H9 (cell line): Measurements from ENCODE around the gene DOCK11. TPM values are rescaled to one million over a fixed set of nuclear protein-coding genes. Genes with fewer than 3 reads are reported as not detected.

Source experiments
- DNase-seq: peaks from one replicate; pipeline ENCODE4 v3.0.0-alpha.2; 2017
- H2AFZ ChIP-seq: one replicate; pipeline ENCODE4 v1.6.1; 2013; ENCODE audit warnings: mild to moderate bottlenecking, low read length, control low read depth, moderate library complexity
- H2AK5ac ChIP-seq: 2 replicates; pipeline ENCODE4 v1.6.1; 2013; ENCODE audit warnings: low read length, control low read depth, mixed read lengths; ENCODE audit not compliant: insufficient read length
- H2BK120ac ChIP-seq: one replicate; pipeline ENCODE4 v1.6.1; 2013; ENCODE audit warnings: low read depth, mild to moderate bottlenecking, low read length, control low read depth, inconsistent platforms; ENCODE audit not compliant: poor library complexity, severe bottlenecking
- H2BK12ac ChIP-seq: 2 replicates; pipeline ENCODE4 v1.6.1; 2013; ENCODE audit warnings: low read length, control low read depth, mixed read lengths, low read depth; ENCODE audit not compliant: insufficient read length
- H2BK15ac ChIP-seq: 2 replicates; pipeline ENCODE4 v1.6.1; 2013; ENCODE audit warnings: low read depth, low read length, control low read depth
- H2BK20ac ChIP-seq: one replicate; pipeline ENCODE4 v1.6.1; 2013; ENCODE audit warnings: low read depth, mild to moderate bottlenecking, low read length, control low read depth, inconsistent platforms; ENCODE audit not compliant: poor library complexity, severe bottlenecking
- H2BK5ac ChIP-seq: 2 replicates; pipeline ENCODE4 v1.6.1; 2013; ENCODE audit warnings: low read length, control low read depth, mixed read lengths; ENCODE audit not compliant: insufficient read length
- H3K14ac ChIP-seq: 2 replicates; pipeline ENCODE4 v1.6.1; 2013; ENCODE audit warnings: low read length, control low read depth; ENCODE audit not compliant: insufficient read depth
- H3K18ac ChIP-seq: 2 replicates; pipeline ENCODE4 v1.6.1; 2013; ENCODE audit warnings: low read depth, mild to moderate bottlenecking, mixed read lengths, low read length, control low read depth; ENCODE audit not compliant: insufficient read length
- H3K23ac ChIP-seq: 2 replicates; pipeline ENCODE4 v1.6.1; 2013; ENCODE audit warnings: low read length, control low read depth, mixed read lengths, low read depth; ENCODE audit not compliant: insufficient read length
- H3K23me2 ChIP-seq: 2 replicates; pipeline ENCODE4 v1.6.1; 2013; ENCODE audit warnings: low read depth, mild to moderate bottlenecking, mixed read lengths, low read length, control low read depth; ENCODE audit not compliant: insufficient read length, poor library complexity, severe bottlenecking
- H3K27ac ChIP-seq: 2 replicates; pipeline ENCODE4 v1.5.1; 2013; ENCODE audit warnings: low read length, control low read depth, mixed read lengths, low read depth; ENCODE audit not compliant: insufficient read length
- H3K27me3 ChIP-seq: 2 replicates; pipeline ENCODE4 v1.6.1; 2013; ENCODE audit warnings: low read length, control low read depth, inconsistent platforms; ENCODE audit not compliant: insufficient read depth
- H3K4ac ChIP-seq: 2 replicates; pipeline ENCODE4 v1.6.1; 2013; ENCODE audit warnings: low read depth, mild to moderate bottlenecking, control low read depth, inconsistent platforms, low read length, moderate library complexity
- H3K4me1 ChIP-seq: 2 replicates; pipeline ENCODE4 v1.6.1; 2013; ENCODE audit warnings: low read length, control low read depth, inconsistent platforms; ENCODE audit not compliant: insufficient read depth
- H3K4me2 ChIP-seq: 2 replicates; pipeline ENCODE4 v1.6.1; 2013; ENCODE audit warnings: low read length, control low read depth, mixed read lengths; ENCODE audit not compliant: insufficient read length, insufficient read depth
- H3K56ac ChIP-seq: 2 replicates; pipeline ENCODE4 v1.6.1; 2013; ENCODE audit warnings: low read depth, mild to moderate bottlenecking, mixed read lengths, low read length, control low read depth; ENCODE audit not compliant: insufficient read length
- H3K79me1 ChIP-seq: 2 replicates; pipeline ENCODE4 v1.6.1; 2013; ENCODE audit warnings: low read depth, mild to moderate bottlenecking, moderate library complexity, low read length, control low read depth, inconsistent platforms; ENCODE audit not compliant: insufficient read depth, poor library complexity, severe bottlenecking
- H3K79me2 ChIP-seq: 2 replicates; pipeline ENCODE4 v1.6.1; 2013; ENCODE audit warnings: low read length, control low read depth, inconsistent platforms; ENCODE audit not compliant: insufficient read depth
- H3K9ac ChIP-seq: 2 replicates; pipeline ENCODE4 v1.6.1; 2013; ENCODE audit warnings: low read length, control low read depth, mixed read lengths; ENCODE audit not compliant: insufficient read length; ENCODE audit errors: extremely low read depth
- H3K9me3 ChIP-seq: one replicate; pipeline ENCODE4 v1.6.1; 2013; ENCODE audit warnings: low read depth, low read length, inconsistent platforms; ENCODE audit not compliant: control insufficient read depth
- H3T11ph ChIP-seq: one replicate; pipeline ENCODE4 v1.6.1; 2013; ENCODE audit warnings: mild to moderate bottlenecking, low read length, control low read depth, inconsistent platforms
- H4K20me1 ChIP-seq: one replicate; pipeline ENCODE4 v1.6.1; 2013; ENCODE audit not compliant: control insufficient read depth, insufficient read length, insufficient read depth
- H4K5ac ChIP-seq: 2 replicates; pipeline ENCODE4 v1.6.1; 2013; ENCODE audit warnings: low read depth, mild to moderate bottlenecking, mixed read lengths, low read length, control low read depth; ENCODE audit not compliant: insufficient read length
- H4K8ac ChIP-seq: replicated peaks from 2 replicates; pipeline ENCODE4 v1.6.1; 2013; ENCODE audit warnings: low read length, control low read depth, mixed read lengths, low read depth; ENCODE audit not compliant: insufficient read length
- H4K91ac ChIP-seq: 2 replicates; pipeline ENCODE4 v1.6.1; 2013; ENCODE audit warnings: low read depth, mild to moderate bottlenecking, moderate library complexity, mixed read lengths, low read length, control low read depth; ENCODE audit not compliant: insufficient read length
- H3K27ac Mint-ChIP-seq, 3 experiments: 2 replicates in 2 of 3; 3 replicates in 1 of 3; pipeline ENCODE4 v1.8.0; 2020 to 2021; ENCODE audit warnings: mixed read lengths in 3 of 3, mild to moderate bottlenecking in 1 of 3, moderate library complexity in 1 of 3
- H3K27me3 Mint-ChIP-seq: 2 replicates; pipeline ENCODE4 v1.8.0; 2021; ENCODE audit warnings: low read depth, mild to moderate bottlenecking, moderate library complexity, mixed read lengths
- H3K36me3 Mint-ChIP-seq, 3 experiments: 2 replicates in 2 of 3; 3 replicates in 1 of 3; pipeline ENCODE4 v1.8.0; 2020 to 2021; ENCODE audit warnings: low read depth in 3 of 3, mixed read lengths in 3 of 3; ENCODE audit not compliant: insufficient read depth in 1 of 3
- H3K4me1 Mint-ChIP-seq, 2 experiments: 2 replicates each; pipeline ENCODE4 v1.8.0; 2020; ENCODE audit warnings: mixed read lengths in 2 of 2
- H3K4me3 Mint-ChIP-seq, 2 experiments: 2 replicates in 1 of 2; 3 replicates in 1 of 2; pipeline ENCODE4 v1.8.0; 2020 to 2021; ENCODE audit warnings: mild to moderate bottlenecking in 2 of 2, mixed read lengths in 2 of 2, moderate library complexity in 1 of 2
- H3K9me3 Mint-ChIP-seq, 2 experiments: 2 replicates in 1 of 2; 3 replicates in 1 of 2; pipeline ENCODE4 v1.8.0; 2020; ENCODE audit warnings: mild to moderate bottlenecking in 2 of 2, mixed read lengths in 2 of 2, moderate library complexity in 1 of 2
- WGBS: extraction: QIAGEN DNeasy Blood & Tissue Kit; methylation state at CpG from one replicate; pipeline ENCODE4 v1.1.7; 2013; ENCODE audit warnings: missing lambda C conversion rate, low lambda C conversion rate, mixed read lengths; ENCODE audit not compliant: insufficient read length; ENCODE audit errors: extremely low coverage; 5-methylcytosine and 5-hydroxymethylcytosine counted together
- total RNA-seq: library from RNA; stranded (reverse); gene quantifications from 2 replicates; pipeline ENCODE4 v1.2.1, GENCODE V29; 2021
- TF ChIP-seq, protein P1 (sequence below): fragments of 200-600 bp; sonication (generic); conservative IDR thresholded peaks from 3 replicates; pipeline ENCODE4 v1.8.0; 2021; ENCODE audit warnings: antibody characterized with exemption, mild to moderate bottlenecking

Gene DOCK11
- total RNA-seq, 1 experiment from 2014 or later: 6.2 TPM

DNA sequence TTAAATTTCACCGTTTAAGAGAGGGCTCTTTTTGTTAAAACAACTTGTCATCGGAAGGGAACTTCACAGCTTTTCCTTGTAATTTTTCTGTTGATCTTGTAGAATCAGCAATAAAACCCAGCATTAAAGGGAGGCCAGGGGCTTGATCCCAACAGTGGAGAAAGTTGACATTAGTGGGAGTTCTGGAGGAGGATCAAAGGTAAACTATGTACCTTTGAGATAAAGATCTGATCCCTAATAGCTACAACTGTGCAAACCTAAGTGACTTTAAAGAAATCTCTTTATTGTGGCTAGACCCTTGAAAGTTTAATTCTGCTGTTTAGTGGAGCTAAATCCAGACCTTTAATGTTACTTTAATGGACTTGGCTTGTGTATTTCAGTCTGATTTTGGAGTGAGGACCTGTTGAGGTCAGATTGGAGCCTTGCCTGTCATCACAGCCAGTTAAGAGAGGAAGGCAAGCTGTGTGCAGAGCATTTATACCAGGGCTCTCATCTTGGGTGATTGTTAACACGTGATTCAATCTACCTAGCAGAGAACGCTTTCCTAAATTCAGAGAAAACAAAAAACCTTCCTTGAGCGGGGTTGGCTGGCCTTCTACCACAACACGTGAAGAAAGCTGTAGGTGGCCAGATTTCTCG is 1.7 kb downstream of the DOCK11 start:
- Histone ChIP-seq H2BK20ac (no peak overlapping the region), H2BK15ac (no peak overlapping the region), H2BK120ac (no peak overlapping the region), H3K79me2 (no peaks in the 10 kb centered on the region), H3K27me3 (peaks cover 6% of the 10 kb centered on the region; the same call in 1 of the 2 replicates), H4K8ac (no peak overlapping the region), H3K9ac (peak overlapping the region; percentile 55), H3K14ac (no peak overlapping the region), H3K23ac (no peak overlapping the region), H3K4me1 (peaks cover 2% of the 10 kb centered on the region; the same call in 1 of the 2 replicates), H3K56ac (no peak overlapping the region), H2BK12ac (no peak overlapping the region), H3K23me2 (peaks cover 9% of the 10 kb centered on the region), H4K91ac (no peak overlapping the region), H2AFZ (no peak overlapping the region), H3T11ph (no peak overlapping the region), H3K79me1 (no peaks in the 10 kb centered on the region), H4K20me1 (no peaks in the 10 kb centered on the region), H2AK5ac (no peak overlapping the region), H3K18ac (no peak overlapping the region), H3K4ac (no peak overlapping the region), H3K27ac (no peak overlapping the region), H3K9me3 (peaks cover 25% of the 10 kb centered on the region), H3K4me2 (peak overlapping the region; percentile 55), H2BK5ac (no peak overlapping the region), H4K5ac (no peak overlapping the region)
- Mint-ChIP-seq H3K27ac (no peak overlapping the region), H3K4me3 (peak overlapping the region; percentile 74 to 95), H3K4me1 (peaks cover 22 to 28% of the 10 kb centered on the region in 2 experiments), H3K9me3 (peaks cover 9 to 53% of the 10 kb centered on the region in 2 experiments; a peak in 4 of 5 replicates), H3K27me3 (peaks cover 33% of the 10 kb centered on the region), H3K36me3 (peaks cover 2 to 5% (median 2%) of the 10 kb centered on the region in 3 experiments; a peak in 4 of 7 replicates)
- WGBS: no CpG with 5 or more reads among the region's 7 CpGs
- DNase-seq: no peak
- TF ChIP-seq, protein P1, sequence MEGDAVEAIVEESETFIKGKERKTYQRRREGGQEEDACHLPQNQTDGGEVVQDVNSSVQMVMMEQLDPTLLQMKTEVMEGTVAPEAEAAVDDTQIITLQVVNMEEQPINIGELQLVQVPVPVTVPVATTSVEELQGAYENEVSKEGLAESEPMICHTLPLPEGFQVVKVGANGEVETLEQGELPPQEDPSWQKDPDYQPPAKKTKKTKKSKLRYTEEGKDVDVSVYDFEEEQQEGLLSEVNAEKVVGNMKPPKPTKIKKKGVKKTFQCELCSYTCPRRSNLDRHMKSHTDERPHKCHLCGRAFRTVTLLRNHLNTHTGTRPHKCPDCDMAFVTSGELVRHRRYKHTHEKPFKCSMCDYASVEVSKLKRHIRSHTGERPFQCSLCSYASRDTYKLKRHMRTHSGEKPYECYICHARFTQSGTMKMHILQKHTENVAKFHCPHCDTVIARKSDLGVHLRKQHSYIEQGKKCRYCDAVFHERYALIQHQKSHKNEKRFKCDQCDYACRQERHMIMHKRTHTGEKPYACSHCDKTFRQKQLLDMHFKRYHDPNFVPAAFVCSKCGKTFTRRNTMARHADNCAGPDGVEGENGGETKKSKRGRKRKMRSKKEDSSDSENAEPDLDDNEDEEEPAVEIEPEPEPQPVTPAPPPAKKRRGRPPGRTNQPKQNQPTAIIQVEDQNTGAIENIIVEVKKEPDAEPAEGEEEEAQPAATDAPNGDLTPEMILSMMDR: no peak
